Osteoblast (primary cell): ENCODE data around the gene SHISA6. TPM values are rescaled to one million over a fixed set of nuclear protein-coding genes. Genes with fewer than 3 reads are reported as not detected.

ENCODE experiments used
- DNase-seq: peaks from one replicate; pipeline ENCODE4 v3.0.0; 2011; ENCODE audit warnings: low spot score, mixed read lengths; ENCODE audit not compliant: insufficient read length; ENCODE audit errors: missing footprints
- H2AFZ ChIP-seq: 2 replicates; pipeline ENCODE4 v1.6.0; 2011; ENCODE audit warnings: mild to moderate bottlenecking, low read length
- H3K27ac ChIP-seq: 2 replicates; pipeline ENCODE4 v1.5.1; 2011; ENCODE audit warnings: mild to moderate bottlenecking, low read depth, low read length, moderate library complexity
- H3K27me3 ChIP-seq: 2 replicates; pipeline ENCODE4 v1.6.0; 2012; ENCODE audit warnings: mild to moderate bottlenecking, control low read depth, inconsistent platforms, low read length, moderate library complexity; ENCODE audit not compliant: insufficient read depth
- H3K36me3 ChIP-seq: 2 replicates; pipeline ENCODE4 v1.5.1; 2011; ENCODE audit warnings: mild to moderate bottlenecking, low read length, control low read depth, moderate library complexity; ENCODE audit not compliant: insufficient read depth
- H3K4me1 ChIP-seq: 2 replicates; pipeline ENCODE4 v1.5.1; 2011; ENCODE audit warnings: mild to moderate bottlenecking, low read length, control low read depth, moderate library complexity; ENCODE audit not compliant: insufficient read depth
- H3K4me2 ChIP-seq: 2 replicates; pipeline ENCODE4 v1.6.0; 2011; ENCODE audit warnings: mild to moderate bottlenecking, low read length; ENCODE audit not compliant: insufficient read depth
- H3K4me3 ChIP-seq: fragments of 200-600 bp; sonication (generic); 3 replicates; pipeline ENCODE4 v1.5.1; 2012; ENCODE audit warnings: mild to moderate bottlenecking, low read length, inconsistent platforms; ENCODE audit not compliant: insufficient read depth
- H3K79me2 ChIP-seq: 2 replicates; pipeline ENCODE4 v1.6.0; 2012; ENCODE audit warnings: mild to moderate bottlenecking, low read length, control low read depth, inconsistent platforms; ENCODE audit not compliant: insufficient read depth
- H3K9me3 ChIP-seq: 2 replicates; pipeline ENCODE4 v1.5.1; 2011; ENCODE audit warnings: low read depth, low read length, control low read depth
- H4K20me1 ChIP-seq: 2 replicates; pipeline ENCODE4 v1.6.0; 2012; ENCODE audit warnings: mild to moderate bottlenecking, low read length, control low read depth; ENCODE audit not compliant: insufficient read depth
- total RNA-seq: library from RNA; depleted of rRNA; stranded (reverse); fragments of >200 nt; gene quantifications from 2 replicates; pipeline ENCODE4 v1.2.3, GENCODE V29; 2012
- TF ChIP-seq, protein P1 (sequence below): IDR thresholded peaks from 2 replicates; pipeline ENCODE4 v1.5.1; 2011; ENCODE audit warnings: mild to moderate bottlenecking, low read depth, low read length, moderate library complexity; ENCODE audit errors: extremely low read depth

Gene SHISA6
- total RNA-seq, 1 donor, result not detected

DNA sequence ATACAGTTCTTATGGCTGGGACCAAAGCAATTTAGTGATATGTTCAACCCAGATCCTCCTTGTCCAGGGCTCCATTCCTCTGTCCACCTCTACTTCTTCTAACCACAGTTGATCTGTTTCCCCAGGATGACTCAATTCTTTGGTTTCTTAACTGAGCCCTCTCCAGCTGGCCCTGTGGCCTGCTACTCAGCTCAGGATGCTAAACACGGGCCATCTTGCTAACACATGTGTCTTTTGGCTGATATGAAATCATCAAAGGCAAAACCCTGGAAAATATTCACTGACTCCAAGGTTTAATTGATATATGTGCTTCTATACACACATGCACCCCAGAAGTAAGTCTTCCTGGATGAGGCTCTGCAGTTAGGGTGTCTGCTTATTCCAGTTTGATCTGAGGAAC is 43.8 kb downstream of the SHISA6 start:
- H2AFZ ChIP-seq, result no peak overlapping the region
- no peak for DNase-seq
- no peak overlapping the region for H3K4me3 ChIP-seq
- no peaks in the 10 kb centered on the region for H3K27me3 ChIP-seq
- no peaks in the 10 kb centered on the region for H3K79me2 ChIP-seq
- TF ChIP-seq, protein P1, sequence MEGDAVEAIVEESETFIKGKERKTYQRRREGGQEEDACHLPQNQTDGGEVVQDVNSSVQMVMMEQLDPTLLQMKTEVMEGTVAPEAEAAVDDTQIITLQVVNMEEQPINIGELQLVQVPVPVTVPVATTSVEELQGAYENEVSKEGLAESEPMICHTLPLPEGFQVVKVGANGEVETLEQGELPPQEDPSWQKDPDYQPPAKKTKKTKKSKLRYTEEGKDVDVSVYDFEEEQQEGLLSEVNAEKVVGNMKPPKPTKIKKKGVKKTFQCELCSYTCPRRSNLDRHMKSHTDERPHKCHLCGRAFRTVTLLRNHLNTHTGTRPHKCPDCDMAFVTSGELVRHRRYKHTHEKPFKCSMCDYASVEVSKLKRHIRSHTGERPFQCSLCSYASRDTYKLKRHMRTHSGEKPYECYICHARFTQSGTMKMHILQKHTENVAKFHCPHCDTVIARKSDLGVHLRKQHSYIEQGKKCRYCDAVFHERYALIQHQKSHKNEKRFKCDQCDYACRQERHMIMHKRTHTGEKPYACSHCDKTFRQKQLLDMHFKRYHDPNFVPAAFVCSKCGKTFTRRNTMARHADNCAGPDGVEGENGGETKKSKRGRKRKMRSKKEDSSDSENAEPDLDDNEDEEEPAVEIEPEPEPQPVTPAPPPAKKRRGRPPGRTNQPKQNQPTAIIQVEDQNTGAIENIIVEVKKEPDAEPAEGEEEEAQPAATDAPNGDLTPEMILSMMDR, result no peak
- no peak overlapping the region for H3K27ac ChIP-seq
- no peaks in the 10 kb centered on the region for H3K9me3 ChIP-seq
- H4K20me1 ChIP-seq, result no peaks in the 10 kb centered on the region
- H3K36me3 ChIP-seq, result no peaks in the 10 kb centered on the region
- no peaks in the 10 kb centered on the region for H3K4me1 ChIP-seq
- H3K4me2 ChIP-seq, result no peak overlapping the region

DNA sequence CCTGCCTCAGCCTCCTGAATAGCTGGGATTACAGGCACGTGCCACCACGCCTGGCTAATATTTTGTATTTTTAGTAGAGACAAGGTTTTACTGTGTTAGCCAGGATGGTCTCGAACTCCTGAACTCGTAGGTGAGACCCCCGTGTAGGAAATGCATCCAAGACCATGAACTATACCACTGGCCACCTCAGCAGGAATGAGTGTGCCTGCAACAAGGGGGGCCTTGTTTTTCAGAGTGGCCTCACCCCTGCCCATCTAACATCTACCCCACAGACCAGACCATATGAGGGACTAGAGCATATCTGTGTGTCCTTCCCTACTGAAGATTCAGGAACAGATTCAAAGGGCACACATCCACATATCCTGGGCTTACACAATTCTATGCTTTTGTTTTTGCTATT is 44.9 kb downstream of the SHISA6 start:
- Histone ChIP-seq H3K4me1 (no peaks in the 10 kb centered on the region), H4K20me1 (no peaks in the 10 kb centered on the region), H2AFZ (no peak overlapping the region), H3K27ac (no peak overlapping the region), H3K79me2 (no peaks in the 10 kb centered on the region), H3K4me2 (no peak overlapping the region), H3K4me3 (no peak overlapping the region), H3K36me3 (no peaks in the 10 kb centered on the region), H3K27me3 (no peaks in the 10 kb centered on the region), H3K9me3 (no peaks in the 10 kb centered on the region)
- TF ChIP-seq, protein P1, result no peak
- DNase-seq, result no peak

DNA sequence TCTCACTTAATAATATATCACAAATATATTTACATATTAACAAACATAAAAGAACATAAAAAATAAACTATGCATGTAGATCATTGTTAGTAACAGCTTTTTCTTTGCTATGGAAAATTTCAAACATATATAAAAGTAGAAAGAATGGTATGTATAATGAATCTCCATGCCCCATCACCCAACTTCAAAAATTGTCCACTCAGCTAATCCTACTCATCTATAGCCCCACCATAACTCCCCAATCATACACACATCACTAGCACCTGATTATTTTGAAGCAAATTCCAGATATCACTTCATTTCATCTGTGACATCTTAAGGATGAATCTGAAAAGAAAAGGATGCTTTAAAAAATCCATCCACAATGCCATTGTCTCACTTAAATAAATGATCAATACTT is 46.8 kb downstream of the SHISA6 start:
- Histone ChIP-seq H3K4me1 (no peaks in the 10 kb centered on the region), H3K27ac (no peak overlapping the region), H4K20me1 (no peaks in the 10 kb centered on the region), H2AFZ (no peak overlapping the region), H3K4me3 (no peak overlapping the region), H3K9me3 (no peaks in the 10 kb centered on the region), H3K27me3 (no peaks in the 10 kb centered on the region), H3K4me2 (no peak overlapping the region), H3K79me2 (no peaks in the 10 kb centered on the region), H3K36me3 (no peaks in the 10 kb centered on the region)
- no peak for DNase-seq
- TF ChIP-seq, protein P1, result no peak

DNA sequence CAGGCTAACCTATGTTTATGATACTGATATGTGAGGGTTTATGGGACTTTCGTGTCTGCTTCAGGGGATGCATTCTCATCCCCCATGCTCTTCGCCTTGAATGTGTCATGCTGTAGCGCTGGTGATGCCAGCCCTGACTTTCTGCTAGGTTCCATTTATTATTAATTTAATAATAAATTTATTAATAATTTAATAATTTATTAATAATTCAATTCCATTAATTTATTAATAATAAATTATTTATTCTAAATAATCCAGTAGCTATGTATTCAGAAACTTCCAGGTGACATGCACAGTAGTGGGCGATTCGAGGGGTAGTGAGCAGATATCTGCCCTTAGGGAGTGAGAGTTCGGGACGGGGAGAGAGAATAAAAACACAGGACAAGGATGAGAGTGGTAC is 49.8 kb downstream of the SHISA6 start:
- H3K9me3 ChIP-seq, result no peaks in the 10 kb centered on the region
- no peak overlapping the region for H2AFZ ChIP-seq
- H3K4me3 ChIP-seq, result no peak overlapping the region
- no peaks in the 10 kb centered on the region for H3K36me3 ChIP-seq
- H3K4me1 ChIP-seq, result no peaks in the 10 kb centered on the region
- TF ChIP-seq, protein P1, result no peak
- no peaks in the 10 kb centered on the region for H3K79me2 ChIP-seq
- H3K27me3 ChIP-seq, result no peaks in the 10 kb centered on the region
- DNase-seq, result no peak
- no peak overlapping the region for H3K27ac ChIP-seq
- H4K20me1 ChIP-seq, result no peaks in the 10 kb centered on the region
- H3K4me2 ChIP-seq, result no peak overlapping the region
